ENCODE measurements around the gene CYP46A1.

Gene CYP46A1

DNA sequence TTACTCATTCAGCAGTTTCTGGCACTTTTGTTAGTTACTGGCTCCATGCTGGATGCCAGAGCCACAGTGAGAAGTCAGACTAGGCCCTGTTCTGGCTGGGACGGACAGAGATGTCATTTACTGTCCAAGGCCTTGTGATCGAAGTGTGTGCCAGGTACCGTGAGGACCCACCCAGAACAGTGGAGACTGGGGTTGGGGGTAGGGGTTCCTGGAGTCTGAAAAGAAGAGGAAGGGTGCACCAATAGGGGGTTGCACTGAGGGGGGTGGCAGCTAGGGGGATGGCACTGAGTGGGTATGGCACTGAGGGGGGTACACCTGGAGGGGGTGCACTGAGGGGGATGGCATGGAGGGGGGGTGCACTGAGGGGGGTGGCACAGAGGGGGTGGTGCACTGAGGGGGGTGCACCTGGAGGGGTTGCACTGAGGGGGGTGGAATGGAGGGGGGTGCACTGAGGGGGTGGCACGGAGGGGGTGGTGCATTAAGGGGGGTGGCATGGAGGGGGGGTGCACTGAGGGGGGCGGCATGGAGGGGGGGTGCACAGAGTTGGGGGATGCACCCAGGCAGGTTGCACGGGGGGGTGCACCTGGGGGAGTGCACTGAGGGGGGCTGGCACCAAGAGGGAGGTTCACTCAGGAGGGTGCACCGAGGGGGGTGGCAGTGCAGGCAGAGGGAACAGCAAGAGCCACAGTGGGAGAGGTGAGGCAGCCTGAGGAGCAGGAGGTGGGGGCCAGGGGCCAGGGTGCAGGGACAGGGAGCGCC, 10.6 kb upstream of the CYP46A1 start:
- no peak for DNase-seq (ENCODE audit: low read depth in 1 of 2, low spot score in 1 of 2)

DNA sequence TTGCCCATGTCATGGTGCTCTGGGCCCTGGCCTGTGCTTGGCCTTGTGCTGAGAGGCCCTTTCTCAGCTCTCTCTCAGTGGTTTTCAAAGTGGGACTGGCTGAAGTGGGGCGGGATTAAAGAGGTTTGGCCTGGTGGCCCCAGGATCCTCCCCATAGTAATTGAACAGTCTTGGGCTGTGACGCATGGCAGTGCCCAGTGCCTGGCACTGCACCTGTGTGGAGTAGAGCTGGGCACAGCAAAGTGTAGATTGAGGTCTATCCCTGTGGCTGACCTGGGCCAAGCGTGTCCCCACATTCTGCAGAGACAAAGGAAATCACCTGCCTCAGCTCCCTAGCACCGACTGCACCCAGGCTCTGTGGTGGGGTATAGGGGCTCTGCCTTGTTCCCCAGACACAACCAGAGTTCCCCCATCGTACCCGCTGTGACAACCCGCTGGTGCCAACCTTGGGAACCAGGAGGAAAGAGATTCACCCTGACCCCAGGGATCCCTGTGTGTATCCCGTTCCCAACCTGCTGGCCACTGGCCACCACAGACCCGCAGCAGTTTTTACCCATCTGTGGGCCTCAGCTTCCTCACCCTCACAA, 9.9 kb upstream of the CYP46A1 start:
- DNase-seq (ENCODE audit: low read depth in 1 of 2, low spot score in 1 of 2), result no peak

DNA sequence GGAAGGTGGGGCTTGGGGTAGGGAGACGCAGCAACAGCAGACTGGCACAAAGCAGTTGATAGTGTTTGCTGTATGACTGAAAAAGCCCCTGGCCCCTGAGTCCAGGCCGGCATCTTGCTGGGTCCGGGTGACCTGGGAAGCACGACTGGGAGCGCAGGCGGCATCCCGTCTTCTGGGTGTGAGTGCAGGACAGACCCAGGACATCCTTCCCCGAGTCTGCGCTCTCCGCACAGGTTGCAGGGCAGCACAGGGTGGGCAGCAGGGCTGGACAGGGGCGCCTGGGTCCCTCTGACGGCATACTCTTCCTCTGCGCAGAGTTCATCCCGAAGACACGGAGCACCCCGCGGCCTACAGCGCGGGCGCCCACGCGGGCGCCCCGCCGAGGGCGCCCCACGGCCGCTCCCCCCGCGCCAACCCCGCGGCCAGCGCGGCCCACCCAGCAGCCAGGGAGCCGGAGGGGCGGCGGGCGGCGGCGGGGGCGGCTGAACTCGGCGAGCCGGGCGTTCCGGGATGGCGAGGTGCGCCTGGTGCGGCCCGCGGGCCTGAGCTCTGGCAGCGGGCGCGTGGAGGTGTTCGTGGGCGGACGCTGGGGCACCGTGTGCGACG, 9.2 kb upstream of the CYP46A1 start:
- no peak for DNase-seq (ENCODE audit: low read depth in 1 of 2, low spot score in 1 of 2)

DNA sequence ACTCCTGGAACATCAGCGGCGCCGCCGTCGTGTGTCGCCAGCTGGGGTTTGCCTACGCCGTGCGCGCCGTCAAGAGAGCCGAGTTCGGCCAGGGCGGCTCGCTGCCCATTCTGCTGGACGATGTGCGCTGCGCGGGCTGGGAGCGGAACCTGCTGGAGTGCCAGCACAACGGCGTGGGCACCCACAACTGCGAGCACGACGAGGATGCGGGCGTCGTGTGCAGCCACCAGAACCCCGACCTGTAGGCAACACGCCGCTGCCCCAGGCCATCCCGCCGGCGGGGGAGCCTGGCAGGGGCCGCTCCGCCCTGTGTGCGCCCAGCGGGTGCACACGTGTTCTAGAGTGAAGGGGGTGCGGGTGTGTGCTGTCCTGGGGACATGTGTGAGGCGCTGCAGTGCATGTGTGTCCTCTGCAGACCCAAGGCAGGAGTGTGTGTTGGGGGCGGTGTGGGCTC, 8.7 kb upstream of the CYP46A1 start:
- no peak for DNase-seq (ENCODE audit: low read depth in 1 of 2, low spot score in 1 of 2)

DNA sequence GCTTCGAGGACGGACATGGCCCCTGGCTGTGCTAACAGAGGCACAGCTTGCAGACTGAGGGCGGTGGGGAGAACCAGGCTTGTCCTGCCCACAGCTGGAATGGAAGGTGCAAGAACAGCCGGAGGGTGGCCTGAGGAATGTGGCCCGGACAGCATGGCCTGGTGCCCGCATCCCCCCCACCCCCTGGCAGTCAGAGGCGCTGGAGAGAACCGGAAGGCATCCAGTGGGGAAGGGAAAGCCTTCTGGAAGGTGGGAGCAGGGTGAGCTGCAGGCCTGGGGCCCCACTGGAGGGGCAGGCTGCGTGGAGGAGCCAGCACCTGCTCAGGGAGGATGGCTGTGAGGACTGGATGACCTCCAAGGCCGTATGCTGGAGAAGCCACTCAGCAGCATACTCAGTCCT, 8.1 kb upstream of the CYP46A1 start:
- DNase-seq (ENCODE audit: low read depth in 1 of 2, low spot score in 1 of 2), result no peak

DNA sequence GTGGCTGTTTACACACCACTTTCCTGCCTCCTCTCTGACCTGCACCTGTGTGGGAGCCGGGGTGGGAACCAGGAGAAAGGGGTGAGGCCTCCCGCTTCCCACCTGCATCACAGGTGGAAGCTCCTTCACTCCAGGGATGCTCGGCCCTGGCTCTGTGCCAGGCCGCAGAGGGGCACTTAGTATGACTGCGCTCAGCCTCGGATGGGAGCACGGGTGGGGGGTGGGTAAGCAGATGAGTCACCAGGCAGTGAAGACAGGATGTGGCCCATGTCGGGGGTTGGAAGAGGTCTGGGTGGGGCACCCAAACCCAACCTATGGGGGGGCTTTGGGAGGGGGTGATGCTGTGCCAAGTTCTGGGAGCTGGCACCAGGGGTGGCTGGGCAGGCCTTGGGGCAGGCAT, 7.4 kb upstream of the CYP46A1 start:
- no peak for DNase-seq (ENCODE audit: low read depth in 1 of 2, low spot score in 1 of 2)

DNA sequence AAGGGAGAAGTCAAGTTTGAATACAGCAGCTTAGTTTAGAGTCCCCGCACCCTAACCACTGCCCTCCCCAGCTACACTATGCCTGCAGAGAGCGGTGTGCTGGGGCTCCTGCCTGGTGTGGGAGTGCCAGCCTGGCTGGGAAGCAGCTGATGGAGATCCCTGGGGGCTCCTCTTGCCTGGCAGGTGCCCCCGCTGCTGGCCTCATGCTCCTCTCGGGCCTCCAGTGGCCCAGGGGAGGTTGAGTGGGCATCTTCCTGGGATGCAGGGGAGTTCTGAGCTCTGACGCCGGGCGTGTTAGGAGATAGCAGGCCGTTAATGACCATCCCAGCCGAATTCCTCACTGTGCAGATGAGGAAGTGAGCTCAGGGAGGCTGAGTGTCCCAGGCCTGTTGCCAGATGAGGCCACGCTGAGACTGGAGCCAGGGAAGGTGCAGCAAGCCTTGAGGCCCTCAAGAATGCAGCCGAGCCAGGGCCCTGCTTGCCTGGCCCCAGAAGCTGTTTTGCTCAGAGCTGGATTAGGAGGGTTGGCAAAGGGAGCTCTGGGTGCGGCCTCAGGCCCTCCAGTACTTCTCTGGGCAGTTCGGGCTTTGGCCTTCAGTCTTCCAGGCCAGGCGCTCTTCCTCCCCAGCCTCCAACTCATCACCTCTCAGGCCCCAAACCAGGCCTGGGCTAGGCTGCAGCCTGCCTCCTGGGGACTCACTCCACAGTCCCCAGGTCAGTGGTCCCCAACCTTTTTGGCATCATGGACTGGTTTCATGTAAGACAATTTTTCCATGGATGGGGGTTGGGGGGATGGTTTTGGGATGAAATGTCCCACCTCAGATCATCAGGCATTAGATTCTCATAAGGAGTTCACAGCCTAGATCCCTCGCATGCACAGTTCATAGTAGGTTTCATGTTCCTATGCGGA, 6.6 kb upstream of the CYP46A1 start:
- DNase-seq (ENCODE audit: low read depth in 1 of 2, low spot score in 1 of 2), result no peak

DNA sequence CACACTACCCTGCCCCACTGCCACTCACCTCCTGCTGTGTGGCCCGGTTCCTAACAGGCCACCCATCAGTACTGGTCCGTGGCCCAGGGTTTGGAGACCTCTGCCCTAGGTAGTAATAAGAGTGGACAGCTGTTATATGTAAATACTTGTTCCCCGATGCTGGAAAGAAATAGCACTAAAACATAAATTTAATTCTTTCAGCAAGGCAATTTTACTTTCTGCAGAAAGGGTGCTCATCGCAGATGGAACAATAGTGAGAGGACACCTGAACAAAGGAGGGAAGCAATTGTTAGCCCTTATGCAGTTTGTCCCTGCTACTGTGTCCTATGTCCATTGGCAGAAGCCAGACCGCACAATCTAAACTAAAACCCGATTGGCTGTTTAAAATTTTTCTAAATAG, 5.9 kb upstream of the CYP46A1 start:
- no peak for DNase-seq (ENCODE audit: low read depth in 1 of 2, low spot score in 1 of 2)

DNA sequence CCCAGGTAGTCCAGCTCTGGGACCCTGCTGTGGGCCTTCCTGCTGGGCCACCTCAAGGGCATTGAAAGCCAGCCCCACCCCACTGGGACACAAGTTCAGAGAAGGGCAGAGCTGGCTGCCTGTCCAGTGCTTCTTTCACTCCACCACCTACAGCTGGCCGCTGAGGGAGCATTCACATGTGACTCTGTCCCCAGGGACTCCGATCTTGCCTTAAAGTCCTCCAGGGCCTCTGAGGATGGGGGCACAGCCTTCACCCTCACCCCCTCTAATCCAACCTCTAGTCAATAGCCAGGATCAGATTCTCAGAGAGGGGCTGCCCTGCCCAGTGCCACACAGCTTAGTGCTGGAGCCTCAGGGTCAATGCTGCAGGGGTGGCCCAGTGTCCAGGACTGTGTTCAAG, 5.0 kb upstream of the CYP46A1 start:
- DNase-seq (ENCODE audit: low read depth in 1 of 2, low spot score in 1 of 2), result no peak

DNA sequence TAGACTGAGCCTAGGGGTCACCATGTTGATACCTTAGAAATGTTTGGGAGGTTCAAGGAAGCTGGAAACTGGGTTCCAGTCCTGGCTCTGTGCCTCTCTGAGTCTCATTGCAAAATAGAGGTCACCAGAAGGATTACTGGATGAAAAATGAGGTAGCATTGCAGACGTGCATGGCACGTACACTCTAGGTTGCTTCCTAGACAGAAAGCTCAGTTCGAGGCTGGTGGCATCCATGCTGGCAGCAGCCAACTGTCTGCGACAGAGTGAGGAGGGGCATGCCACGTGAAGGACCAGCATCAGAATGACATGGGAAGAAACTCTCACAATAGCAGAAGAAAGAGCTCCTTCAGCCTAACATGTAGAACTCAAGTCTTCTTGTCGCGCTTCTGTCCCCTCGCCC, 4.6 kb upstream of the CYP46A1 start:
- no peak for DNase-seq (ENCODE audit: low read depth in 1 of 2, low spot score in 1 of 2)

DNA sequence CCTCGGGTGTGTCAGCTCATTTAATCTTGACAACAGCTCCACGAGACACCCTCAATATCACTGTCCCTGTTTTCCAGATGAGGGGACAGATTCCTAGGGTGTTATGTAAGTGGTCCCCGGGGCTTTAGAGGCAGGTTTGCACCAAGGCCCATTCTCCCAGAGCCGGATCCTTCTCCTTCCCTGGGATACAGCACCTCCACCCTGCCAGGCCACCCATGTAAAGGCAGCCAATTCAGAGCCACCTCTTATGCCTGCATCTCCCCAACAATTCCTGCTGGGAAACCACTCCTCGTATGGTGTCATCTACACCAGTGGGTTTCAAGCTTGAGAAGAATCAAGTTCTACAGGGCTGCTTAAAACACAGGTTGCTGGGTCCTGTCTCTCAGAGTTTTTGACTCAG, 4.1 kb upstream of the CYP46A1 start:
- no peak for DNase-seq (ENCODE audit: low read depth in 1 of 2, low spot score in 1 of 2)

DNA sequence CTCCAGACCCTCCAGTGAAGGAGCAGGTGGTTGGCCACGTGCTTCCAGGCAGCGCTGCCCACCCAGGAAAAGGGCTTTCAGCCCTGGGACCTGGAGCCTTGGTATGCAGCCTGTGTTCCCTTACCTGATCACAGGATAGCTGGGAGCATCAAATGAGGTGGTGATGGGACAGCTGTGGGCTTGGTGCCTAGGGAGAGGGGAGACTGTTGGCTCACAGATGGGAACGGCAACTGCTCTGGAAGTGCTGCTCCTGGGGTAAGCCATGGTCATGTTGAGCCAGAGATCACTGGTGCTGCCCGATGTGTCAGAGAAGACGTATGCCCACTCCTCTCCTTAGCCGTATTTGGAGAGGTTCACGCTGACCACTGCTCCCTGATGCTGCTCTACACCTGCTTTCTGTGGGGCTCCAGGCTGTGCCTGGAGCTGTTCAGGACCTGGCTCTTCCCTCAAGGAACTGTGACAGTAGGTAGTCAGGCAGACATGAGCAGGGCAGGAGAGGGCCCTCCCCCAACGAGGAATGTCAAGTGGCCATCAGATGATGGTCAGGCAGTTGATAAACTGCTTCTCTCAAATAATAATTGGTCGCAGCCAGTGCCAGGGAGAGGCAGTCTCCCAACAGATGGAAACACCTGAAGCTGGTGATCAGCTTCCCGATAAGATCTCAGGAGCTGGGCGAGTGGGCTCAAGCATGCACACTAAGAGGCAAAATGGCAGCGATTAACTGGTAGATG, 2.8 kb upstream of the CYP46A1 start:
- no peak for DNase-seq (ENCODE audit: low read depth in 1 of 2, low spot score in 1 of 2)

DNA sequence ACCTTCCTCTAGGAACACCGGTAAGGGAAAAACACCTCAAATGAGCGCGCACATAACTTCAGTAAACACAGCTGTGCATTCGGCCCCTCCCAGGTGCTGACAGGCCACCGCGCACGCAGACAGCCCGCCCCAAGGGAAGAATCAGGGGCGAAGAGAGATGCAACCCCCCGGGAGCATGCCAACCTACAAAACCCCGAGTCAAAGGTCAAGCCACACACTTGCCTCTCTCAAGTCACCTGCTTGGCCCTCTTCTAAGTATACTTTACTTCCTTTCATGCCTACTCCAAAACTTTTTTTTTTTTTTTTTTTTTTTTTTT, 2.3 kb upstream of the CYP46A1 start:
- DNase-seq (ENCODE audit: low read depth in 1 of 2, low spot score in 1 of 2), result no peak

DNA sequence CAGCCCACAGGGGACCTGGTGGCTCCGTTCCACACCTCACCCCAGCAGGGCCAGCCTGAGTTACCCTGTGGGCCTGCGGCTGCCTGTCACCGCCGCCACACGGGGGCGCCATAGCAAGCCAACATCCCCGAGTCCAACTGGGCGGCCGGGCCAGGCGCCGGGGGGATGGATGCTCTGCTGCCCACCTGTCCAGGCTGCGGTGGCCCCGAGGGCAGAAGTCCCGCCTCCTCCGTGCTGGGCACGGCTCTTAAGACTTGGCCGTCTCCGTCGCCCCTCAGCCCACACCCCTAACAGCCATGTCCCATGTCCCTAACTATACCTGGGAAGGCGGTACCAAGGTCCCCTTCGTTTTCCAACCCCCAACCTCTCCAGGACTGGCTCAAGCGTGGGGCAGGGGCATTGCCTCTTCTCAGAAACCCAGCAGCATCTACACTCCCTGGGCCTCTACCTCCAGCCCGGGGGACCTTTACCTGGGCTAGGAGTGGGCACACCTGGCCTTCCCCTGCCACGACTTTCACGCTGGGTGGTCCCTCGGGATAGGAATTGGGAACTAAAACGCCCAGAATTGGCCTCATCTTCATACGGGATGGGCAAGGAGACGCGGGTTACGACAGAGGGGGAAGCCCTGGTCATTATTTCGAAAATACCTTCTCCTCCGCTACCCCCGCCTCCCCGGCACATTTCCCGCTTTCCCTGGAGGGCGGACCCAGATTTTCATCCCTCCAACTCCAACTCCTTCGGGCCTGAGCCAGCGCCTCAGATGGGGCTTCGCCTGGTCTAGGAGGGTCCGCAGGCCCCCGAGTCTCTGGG, 1.1 kb upstream of the CYP46A1 start:
- peak; percentile 71 to 76 for DNase-seq (ENCODE audit: low read depth in 1 of 2, low spot score in 1 of 2)

DNA sequence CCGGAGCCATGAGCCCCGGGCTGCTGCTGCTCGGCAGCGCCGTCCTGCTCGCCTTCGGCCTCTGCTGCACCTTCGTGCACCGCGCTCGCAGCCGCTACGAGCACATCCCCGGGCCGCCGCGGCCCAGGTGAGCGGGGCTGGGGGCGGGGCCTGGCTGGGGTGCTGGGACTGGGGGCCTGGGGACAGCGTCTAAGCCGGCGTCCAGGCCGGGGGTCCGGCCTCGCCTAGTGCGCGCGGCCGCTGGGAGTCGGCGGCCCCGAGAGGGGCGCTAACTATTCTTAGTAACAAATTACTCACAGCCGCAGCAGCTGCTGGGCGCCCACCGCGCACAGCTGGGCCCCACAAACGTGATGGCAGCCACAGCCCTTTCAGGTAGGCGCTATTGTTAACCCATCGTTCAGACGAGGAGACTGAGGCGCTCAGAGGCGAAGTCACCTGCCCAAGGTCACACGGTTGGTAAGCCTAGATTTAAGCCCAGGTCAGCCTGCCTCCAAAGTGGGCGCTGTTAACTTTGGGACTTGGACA, 374 bp downstream of the CYP46A1 start:
- DNase-seq (ENCODE audit: low read depth in 1 of 2, low spot score in 1 of 2), result peak in 1 of 2 donors; percentile 8

DNA sequence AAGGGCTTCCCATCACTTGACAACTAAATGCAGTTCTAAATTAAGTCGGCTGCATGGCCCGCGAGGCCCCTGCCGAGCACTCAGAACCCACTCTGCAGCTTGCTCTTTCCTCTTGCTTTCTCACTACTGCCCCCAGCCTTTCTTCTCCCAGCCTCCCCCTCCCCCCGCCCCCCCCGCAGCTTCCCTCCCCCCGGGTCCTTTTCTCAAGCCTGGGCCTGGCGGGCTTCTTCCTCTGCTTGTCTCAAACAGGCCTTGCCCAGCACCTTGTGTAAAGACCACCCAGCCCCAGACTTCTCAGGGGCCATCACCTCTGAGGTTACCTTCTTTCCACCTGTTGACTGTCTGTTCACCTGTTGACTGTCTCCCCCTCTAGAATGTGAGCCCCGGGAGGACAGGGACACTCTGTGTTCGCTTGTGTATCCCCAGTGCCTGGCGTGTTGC, 1.1 kb downstream of the CYP46A1 start:
- no peak for DNase-seq (ENCODE audit: low read depth in 1 of 2, low spot score in 1 of 2)

DNA sequence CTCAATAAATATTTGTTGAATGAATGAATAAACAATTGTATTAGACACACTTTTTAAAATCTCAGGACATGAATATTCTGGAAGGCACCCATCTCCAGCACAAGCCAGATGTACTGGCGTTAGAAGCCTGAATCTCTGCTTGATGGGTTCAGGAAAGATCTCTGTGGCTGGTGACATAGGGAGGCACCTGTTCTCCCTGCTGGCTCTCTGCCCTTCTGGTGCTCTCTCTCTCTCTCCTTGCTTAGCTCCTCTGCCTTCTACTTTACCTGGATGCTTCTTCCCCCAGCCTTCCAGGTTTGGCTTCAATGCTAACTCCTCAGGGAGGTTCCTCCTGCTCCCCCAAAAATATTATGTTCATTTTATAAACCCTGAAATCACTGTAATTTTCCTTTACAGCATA, 1.5 kb downstream of the CYP46A1 start:
- no peak for DNase-seq (ENCODE audit: low read depth in 1 of 2, low spot score in 1 of 2)

DNA sequence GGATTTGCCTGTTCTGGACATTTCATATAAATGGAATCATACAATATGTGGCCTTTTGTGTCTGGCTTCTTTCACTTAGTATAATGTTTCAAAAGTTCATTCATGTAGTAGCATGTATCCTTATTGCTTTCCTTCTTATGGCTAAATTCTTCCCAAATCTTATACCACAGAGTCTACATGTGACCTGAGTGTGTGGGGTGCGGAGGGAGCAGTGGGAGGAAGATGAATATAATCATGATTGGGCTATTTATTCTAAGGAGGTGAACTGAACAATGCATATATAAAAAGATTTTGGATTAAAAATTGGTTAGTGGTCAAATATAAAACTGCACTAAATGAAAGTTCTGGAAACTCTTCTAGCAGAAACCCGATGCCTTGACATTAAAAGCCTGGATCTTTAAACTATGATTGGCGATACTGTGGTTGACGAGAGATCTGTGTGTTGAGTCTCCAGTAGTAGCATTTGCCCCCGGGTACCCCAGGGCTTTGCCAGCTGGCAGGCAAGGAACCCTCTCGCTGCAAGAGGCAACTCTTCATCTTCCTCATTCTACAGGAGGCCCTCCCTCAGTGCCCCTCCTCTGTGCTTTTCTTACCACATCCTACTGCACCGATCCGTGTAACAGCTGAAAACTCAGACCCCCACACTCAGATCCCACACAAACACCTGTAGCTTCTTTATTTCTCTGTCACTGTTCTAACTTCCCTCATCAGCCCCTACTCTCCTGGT, 2.6 kb downstream of the CYP46A1 start:
- no peak for DNase-seq (ENCODE audit: low read depth in 1 of 2, low spot score in 1 of 2)
